Subcutaneous adipose tissue (tissue), 4 donors: ENCODE results near the gene CXCL8. TPM values are rescaled to one million over a fixed set of nuclear protein-coding genes. Genes with fewer than 3 reads are reported as not detected.

Source experiments
- CTCF ChIP-seq: fragments of 450-650 bp; IDR thresholded peaks from one replicate; pipeline ENCODE4 v1.5.1; 2016; ENCODE audit warnings: low read depth, mild to moderate bottlenecking, control low read depth, antibody characterized with exemption, moderate library complexity
- total RNA-seq, 4 donors: library from RNA; depleted of rRNA; stranded (reverse); fragments of >200 nt; gene quantifications; one replicate each; pipeline ENCODE4 v1.1.0, GENCODE V29; 2016

The CXCL8 gene
- total RNA-seq, 4 donors from 2014 or later = 0.38 to 14.5 (median 3.5) TPM

- no peak for TF ChIP-seq CTCF
Measured at GRCh38 chr4:73727685-73728084, 12.7 kb upstream of the CXCL8 start.

- no peak for TF ChIP-seq CTCF
Measured at GRCh38 chr4:73728091-73728741, 12.2 kb upstream of the CXCL8 start.

- no peak for TF ChIP-seq CTCF
Measured at GRCh38 chr4:73729534-73730165, 10.7 kb upstream of the CXCL8 start.

- no peak for TF ChIP-seq CTCF
Measured at GRCh38 chr4:73730292-73730691, 10.1 kb upstream of the CXCL8 start.

GRCh38 chr4:73730867-73731266, 9.5 kb upstream of the CXCL8 start:
- no peak for TF ChIP-seq CTCF

GRCh38 chr4:73731968-73732610, 8.3 kb upstream of the CXCL8 start:
- no peak for TF ChIP-seq CTCF

- no peak for TF ChIP-seq CTCF
Measured at GRCh38 chr4:73732759-73733431, 7.5 kb upstream of the CXCL8 start.
